OCI-LY7 (cell line): ENCODE data around the gene SWSAP1. TPM values are rescaled to one million over a fixed set of nuclear protein-coding genes. Genes with fewer than 3 reads are reported as not detected.

Source experiments
- BruUV-seq: library from RNA; stranded (reverse); fragments of 400-500 nt; replicated peaks from 2 replicates; lab custom pipeline; 2021; lab: Mats Ljungman, UMichigan
- CTCF ChIA-PET: fragments of 300-600 bp; sonication (Branson Sonifier 250); formaldehyde crosslinking; loops from one replicate; lab custom pipeline; 2022; ENCODE audit warnings: antibody characterized with exemption; ENCODE audit not compliant: unreplicated experiment; lab: Charles Lee
- POLR2A ChIA-PET: fragments of 300-600 bp; sonication (Branson Sonifier 250); formaldehyde crosslinking; loops from one replicate; lab custom pipeline; 2022; ENCODE audit warnings: antibody characterized with exemption; lab: Charles Lee
- DNase-seq: peaks from one replicate; pipeline ENCODE4 v3.0.0-alpha.2; 2015; ENCODE audit warnings: low spot score
- H2AFZ ChIP-seq: fragments of 200-600 bp; sonication (generic), shearing (Covaris generic); 2 replicates; pipeline ENCODE4 v1.6.1; 2014; ENCODE audit warnings: mild to moderate bottlenecking, antibody characterized with exemption, low read length, moderate library complexity
- H3K27ac ChIP-seq: fragments of 200-600 bp; sonication (generic); 2 replicates; pipeline ENCODE4 v1.5.1; 2014; ENCODE audit warnings: mixed run types, low read depth, mild to moderate bottlenecking, moderate library complexity, low read length, inconsistent platforms; ENCODE audit not compliant: poor library complexity, severe bottlenecking
- H3K36me3 ChIP-seq: fragments of 200-600 bp; sonication (generic); 2 replicates; pipeline ENCODE4 v1.6.1; 2014; ENCODE audit warnings: mild to moderate bottlenecking, antibody characterized with exemption, low read length, moderate library complexity, mixed read lengths; ENCODE audit not compliant: insufficient read depth
- H3K4me1 ChIP-seq: fragments of 200-600 bp; sonication (generic); 2 replicates; pipeline ENCODE4 v1.5.1; 2014; ENCODE audit warnings: mild to moderate bottlenecking, low read length; ENCODE audit not compliant: insufficient read depth, poor library complexity, severe bottlenecking
- H3K4me2 ChIP-seq: fragments of 200-600 bp; sonication (generic); 2 replicates; pipeline ENCODE4 v1.6.1; 2014; ENCODE audit warnings: mild to moderate bottlenecking, low read length
- H3K4me3 ChIP-seq: fragments of 200-600 bp; sonication (generic); 2 replicates; pipeline ENCODE4 v1.5.1; 2014; ENCODE audit warnings: mild to moderate bottlenecking, low read depth, low read length; ENCODE audit not compliant: poor library complexity, severe bottlenecking
- H3K79me2 ChIP-seq: fragments of 200-600 bp; sonication (generic); 2 replicates; pipeline ENCODE4 v1.6.1; 2016; ENCODE audit warnings: low read depth, mild to moderate bottlenecking, low read length, moderate library complexity, mixed read lengths; ENCODE audit not compliant: insufficient read depth
- H3K9me2 ChIP-seq: fragments of 200-600 bp; sonication (generic); 2 replicates; pipeline ENCODE4 v1.6.1; 2016; ENCODE audit warnings: mild to moderate bottlenecking, low read length, mixed read lengths; ENCODE audit not compliant: insufficient read depth
- H3K9me3 ChIP-seq: fragments of 200-600 bp; sonication (generic); 2 replicates; pipeline ENCODE4 v1.6.1; 2014; ENCODE audit warnings: mild to moderate bottlenecking, mixed run types, low read length, mixed read lengths
- H4K20me1 ChIP-seq: fragments of 200-600 bp; sonication (generic); 2 replicates; pipeline ENCODE4 v1.6.1; 2014; ENCODE audit warnings: mild to moderate bottlenecking, antibody characterized with exemption, low read length, moderate library complexity, mixed read lengths; ENCODE audit not compliant: insufficient read depth
- CTCF ChIP-seq: fragments of 200-600 bp; sonication (generic); conservative IDR thresholded peaks from 2 replicates; pipeline ENCODE4 v1.5.1; 2014; ENCODE audit warnings: mild to moderate bottlenecking, antibody characterized with exemption, low read length, moderate library complexity, mixed read lengths
- EZH2phosphoT487 ChIP-seq: fragments of 200-600 bp; sonication (generic); IDR thresholded peaks from 2 replicates; pipeline ENCODE4 v1.6.1; 2018; ENCODE audit warnings: low read depth, borderline replicate concordance, mild to moderate bottlenecking, mixed run types, antibody characterized with exemption, low read length, moderate library complexity, mixed read lengths
- intact Hi-C: fragments of 100-400 bp; cut with micrococcal nuclease; formaldehyde crosslinking; loops from one replicate; pipeline ENCODE4 v1.10.0; 2022; ENCODE audit not compliant: unreplicated experiment
- total RNA-seq, 2 experiments: library from RNA; depleted of rRNA in 1 of 2; stranded (reverse); fragments of >200 nt in 1 of 2; shearing (Covaris generic) in 1 of 2; gene quantifications; 2 replicates each; pipeline ENCODE4 v1.2.3, GENCODE V29; 2014 to 2022

SWSAP1 gene
- total RNA-seq, 2 experiments from 2014 or later: 5.6 to 6.8 TPM

DNA sequence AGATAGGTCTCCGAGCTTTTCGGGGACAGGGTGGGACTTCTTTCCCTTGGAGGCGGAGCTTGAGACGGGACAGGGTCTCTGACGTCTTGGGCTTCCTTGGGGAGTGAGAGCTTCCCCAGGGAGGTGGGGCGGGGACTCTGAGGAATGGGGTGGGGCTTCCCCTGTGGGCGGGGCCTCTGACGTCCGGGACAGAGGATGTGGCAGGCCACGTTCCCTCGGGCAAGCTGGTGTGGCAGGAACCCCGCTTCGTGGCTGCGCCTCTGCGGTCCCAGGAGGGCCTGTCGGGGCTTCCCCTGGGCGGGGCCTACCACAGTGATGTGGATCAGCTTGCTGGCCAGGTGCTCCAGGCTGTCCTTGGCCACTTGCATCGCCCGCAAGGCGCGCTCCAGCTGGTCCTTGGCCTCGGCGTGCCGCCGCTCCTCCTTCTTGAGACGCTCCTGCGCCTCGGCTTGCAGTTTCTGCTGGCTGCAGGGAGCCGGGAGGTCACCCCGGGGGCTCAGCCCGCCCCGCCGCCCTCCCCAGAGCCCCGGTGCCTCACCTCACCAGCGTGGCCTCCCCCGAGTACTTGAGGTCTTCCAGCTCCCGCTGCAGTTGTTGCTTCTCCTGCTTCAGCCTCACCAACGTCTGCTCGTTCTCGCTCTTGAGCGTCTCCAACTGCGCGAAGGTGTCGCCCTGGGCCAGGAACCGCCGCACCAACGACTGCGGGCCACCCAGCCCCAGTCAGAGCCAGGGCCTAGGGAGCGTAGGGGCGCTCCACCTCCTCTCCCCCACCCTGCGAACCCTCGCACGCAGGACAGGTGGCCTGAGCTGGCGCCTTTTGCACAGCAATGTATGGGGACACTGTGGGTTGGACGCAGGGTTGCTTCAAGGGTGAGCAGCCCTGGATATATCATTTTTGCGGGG is 47.9 kb downstream of the SWSAP1 start:
- no peak for TF ChIP-seq EZH2phosphoT487
- no peak for TF ChIP-seq CTCF
- peak overlapping the region; percentile 73 for H3K4me2 ChIP-seq

DNA sequence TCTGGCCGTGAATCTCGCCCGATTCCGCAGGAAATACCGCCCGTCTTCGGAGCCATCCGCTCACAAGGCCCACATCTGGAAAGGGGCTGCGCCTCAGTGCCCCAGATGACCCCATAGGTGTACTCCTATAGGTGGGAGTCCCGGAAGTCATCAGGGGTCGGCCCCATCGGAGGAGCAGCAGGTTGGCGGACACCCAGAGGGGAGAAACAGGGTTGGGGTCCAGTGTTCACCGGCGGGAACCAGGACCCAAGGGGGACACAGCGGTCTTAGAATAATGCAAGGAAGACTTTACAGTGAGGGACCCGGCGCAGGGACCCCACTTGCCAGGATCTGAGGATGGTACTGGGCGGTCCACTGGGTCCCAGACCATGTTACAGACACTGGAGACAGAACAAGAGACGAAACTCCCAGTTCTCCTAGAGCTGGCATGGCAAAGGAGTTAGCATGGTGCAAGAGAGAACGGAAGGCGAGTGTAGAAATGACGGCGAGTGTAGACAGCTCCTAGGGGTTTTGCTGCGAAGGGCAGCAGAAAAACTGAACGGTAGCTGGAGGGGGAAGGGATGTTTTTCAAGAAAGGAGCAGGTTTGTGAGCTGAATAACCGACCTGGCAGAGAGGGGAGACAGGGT is 48.8 kb downstream of the SWSAP1 start:
- no peaks in the 10 kb centered on the region for H3K36me3 ChIP-seq
- no TSS peak for BruUV-seq
- ChIA-PET CTCF (interaction anchor here (1.2 kb wide), 1 partner anchor 59 kb away, joined by 7 read pairs; no protein-coding TSS in a partner anchor), POLR2A (interaction anchor here (0.6 to 1.1 kb wide), 2 partner anchors 41 to 48 kb away, joined by 3 to 7 read pairs; partner anchors contain the start of gene SWSAP1)
- peak overlapping the region; percentile 73 for H3K4me2 ChIP-seq
- DNase-seq: no peak
- no peaks in the 10 kb centered on the region for H4K20me1 ChIP-seq
- peak overlapping the region; percentile 63 for H3K4me3 ChIP-seq
- TF ChIP-seq EZH2phosphoT487 (no peak), CTCF (no peak)
- H3K9me3 ChIP-seq: no peaks in the 10 kb centered on the region
- intact Hi-C loops: no loop called here
- no peak overlapping the region for H2AFZ ChIP-seq
- H3K4me1 ChIP-seq: peaks cover 37% of the 10 kb centered on the region
- no peaks in the 10 kb centered on the region for H3K79me2 ChIP-seq
- no peaks in the 10 kb centered on the region for H3K9me2 ChIP-seq
- no peak overlapping the region for H3K27ac ChIP-seq

More for the DNA sequence above, 47.9 kb downstream of the SWSAP1 start:
- Histone ChIP-seq H3K9me2 (no peaks in the 10 kb centered on the region), H4K20me1 (no peaks in the 10 kb centered on the region), H2AFZ (peak overlapping the region; percentile 84), H3K4me3 (peak overlapping the region; percentile 63), H3K4me1 (peaks cover 38% of the 10 kb centered on the region), H3K9me3 (no peaks in the 10 kb centered on the region), H3K27ac (peak overlapping the region; percentile 9), H3K36me3 (no peaks in the 10 kb centered on the region), H3K79me2 (no peaks in the 10 kb centered on the region)
- intact Hi-C loops: loop anchor here (1.0 kb wide), 1 partner anchor 41 kb away; no protein-coding TSS in a partner anchor
- no TSS peak for BruUV-seq
- POLR2A ChIA-PET: interaction anchor here (0.6 to 1.4 kb wide), 5 partner anchors 21 to 210 kb away, joined by 3 to 7 read pairs (median 3); partner anchors contain the start of gene SWSAP1
- CTCF ChIA-PET: interaction anchor here (0.5 to 1.2 kb wide), 4 partner anchors 11 to 142 kb away, joined by 3 to 7 read pairs (median 4); no protein-coding TSS in a partner anchor
- DNase-seq: peak; percentile 95
